HUES6 (cell line): ENCODE measurements around the gene CCDC88C.

ENCODE experiments used
- H3K27ac ChIP-seq: 2 replicates; pipeline ENCODE4 v1.7.0; 2013; ENCODE audit warnings: low read depth, mild to moderate bottlenecking, low read length, inconsistent platforms
- H3K27me3 ChIP-seq: 2 replicates; pipeline ENCODE4 v1.6.1; 2013; ENCODE audit warnings: low read length; ENCODE audit not compliant: control insufficient read depth, insufficient read depth
- H3K36me3 ChIP-seq: 2 replicates; pipeline ENCODE4 v1.6.1; 2013; ENCODE audit warnings: low read length; ENCODE audit not compliant: control insufficient read depth, insufficient read depth
- H3K4me1 ChIP-seq: 2 replicates; pipeline ENCODE4 v1.6.1; 2013; ENCODE audit warnings: low read length; ENCODE audit not compliant: control insufficient read depth, insufficient read depth
- H3K4me3 ChIP-seq: 2 replicates; pipeline ENCODE4 v1.5.1; 2013; ENCODE audit warnings: low read depth, low read length
- H3K9ac ChIP-seq: one replicate; pipeline ENCODE4 v1.6.1; 2013; ENCODE audit warnings: mild to moderate bottlenecking, low read length
- H3K9me3 ChIP-seq: 2 replicates; pipeline ENCODE4 v1.6.1; 2013; ENCODE audit warnings: low read depth, low read length; ENCODE audit not compliant: control insufficient read depth, insufficient read depth

Gene CCDC88C

DNA sequence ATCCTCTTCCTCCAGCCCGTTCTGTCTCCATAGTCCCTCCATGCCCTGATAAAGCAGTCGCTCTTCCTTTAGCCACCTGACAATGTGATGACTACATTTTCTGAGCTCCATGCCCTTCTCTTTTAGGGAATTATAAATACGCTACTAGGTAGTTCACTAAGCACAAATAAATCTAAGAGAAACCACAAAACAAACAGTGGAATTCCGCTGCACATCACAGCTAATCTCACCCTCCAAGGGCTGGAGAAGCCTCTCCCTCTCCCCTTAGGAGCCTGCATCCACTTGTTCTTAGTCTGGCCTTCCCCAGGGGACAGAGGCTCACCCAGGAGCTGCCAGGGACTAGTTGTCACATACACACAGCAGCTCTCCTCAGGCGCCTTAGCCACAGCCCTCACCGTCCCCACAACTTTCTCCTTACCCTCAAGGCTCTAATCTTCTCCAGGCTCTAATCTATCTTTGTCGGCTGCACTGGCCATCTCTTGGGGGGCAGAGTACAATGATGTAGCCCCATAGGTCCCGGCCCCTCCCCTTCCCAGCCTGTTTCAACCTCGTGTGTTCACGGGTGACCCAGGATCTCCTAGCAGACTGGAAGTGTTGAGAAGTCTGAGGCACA lies 117.2 kb downstream of the CCDC88C start:
- H3K4me1 ChIP-seq: peaks cover 14% of the 10 kb centered on the region

GRCh38 chr14:91299121-91300115 lies 118.2 kb downstream of the CCDC88C start:
- no peak overlapping the region for H3K4me3 ChIP-seq
- peaks cover 58% of the 10 kb centered on the region for H3K36me3 ChIP-seq
- H3K27ac ChIP-seq: no peak overlapping the region
- no peaks in the 10 kb centered on the region for H3K9me3 ChIP-seq
- H3K4me1 ChIP-seq: peaks cover 10% of the 10 kb centered on the region
- H3K27me3 ChIP-seq: no peaks in the 10 kb centered on the region
- H3K9ac ChIP-seq: no peak overlapping the region

More for the DNA sequence above, 117.2 kb downstream of the CCDC88C start:
- Histone ChIP-seq H3K9ac (no peak overlapping the region), H3K4me3 (no peak overlapping the region), H3K36me3 (peaks cover 53% of the 10 kb centered on the region), H3K27ac (no peak overlapping the region), H3K27me3 (no peaks in the 10 kb centered on the region), H3K9me3 (no peaks in the 10 kb centered on the region)

GRCh38 chr14:91298576-91298975 lies 119.0 kb downstream of the CCDC88C start:
- H3K4me1 ChIP-seq: peaks cover 5% of the 10 kb centered on the region
- H3K9ac ChIP-seq: no peak overlapping the region
- no peak overlapping the region for H3K4me3 ChIP-seq
- no peaks in the 10 kb centered on the region for H3K9me3 ChIP-seq
- peaks cover 66% of the 10 kb centered on the region for H3K36me3 ChIP-seq
- no peaks in the 10 kb centered on the region for H3K27me3 ChIP-seq
- H3K27ac ChIP-seq: no peak overlapping the region

DNA sequence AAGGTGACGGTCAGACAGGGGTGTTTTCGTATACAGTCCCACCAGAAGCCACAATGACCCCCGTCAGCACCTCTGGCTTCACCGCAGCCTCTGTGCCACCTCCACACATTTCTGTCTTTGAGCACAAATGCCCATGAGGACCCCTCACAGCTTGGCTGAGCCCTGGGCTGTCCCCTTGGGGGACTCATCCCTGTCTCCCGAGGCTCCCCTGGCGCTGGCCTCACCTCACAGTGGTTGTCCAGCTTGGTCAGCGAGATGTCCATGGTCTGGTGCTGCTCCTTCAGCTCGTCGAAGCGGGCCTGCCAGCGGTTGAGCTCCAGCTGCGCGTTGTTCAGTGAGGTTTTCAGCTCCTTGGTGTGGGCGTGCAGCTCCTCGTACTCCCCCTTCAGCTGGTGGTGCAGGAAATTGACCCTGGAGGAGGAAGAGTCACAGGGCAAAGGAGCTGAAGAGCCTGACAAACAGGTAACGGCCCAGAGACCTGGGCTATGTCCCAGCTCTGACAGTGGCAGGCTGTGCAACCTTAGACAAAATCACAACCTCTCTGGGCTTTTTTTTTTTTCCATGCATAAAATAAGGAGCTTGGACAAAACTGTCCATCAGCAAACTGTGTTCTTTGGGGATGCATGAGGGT lies 120.4 kb downstream of the CCDC88C start:
- Histone ChIP-seq H3K9me3 (no peaks in the 10 kb centered on the region), H3K36me3 (peaks cover 74% of the 10 kb centered on the region), H3K27ac (no peak overlapping the region), H3K4me1 (no peaks in the 10 kb centered on the region), H3K4me3 (no peak overlapping the region), H3K9ac (no peak overlapping the region), H3K27me3 (no peaks in the 10 kb centered on the region)

- Histone ChIP-seq H3K27ac (no peak overlapping the region), H3K27me3 (no peaks in the 10 kb centered on the region), H3K36me3 (peaks cover 77% of the 10 kb centered on the region), H3K9ac (no peak overlapping the region), H3K4me3 (no peak overlapping the region), H3K9me3 (no peaks in the 10 kb centered on the region), H3K4me1 (no peaks in the 10 kb centered on the region)
Measured at GRCh38 chr14:91295851-91296796, 121.5 kb downstream of the CCDC88C start.

GRCh38 chr14:91295276-91295845 lies 122.3 kb downstream of the CCDC88C start:
- Histone ChIP-seq H3K9me3 (no peaks in the 10 kb centered on the region), H3K4me1 (no peaks in the 10 kb centered on the region), H3K36me3 (peaks cover 85% of the 10 kb centered on the region), H3K27ac (no peak overlapping the region), H3K27me3 (no peaks in the 10 kb centered on the region), H3K9ac (no peak overlapping the region), H3K4me3 (no peak overlapping the region)

- H3K36me3 ChIP-seq: peaks cover 85% of the 10 kb centered on the region
- no peak overlapping the region for H3K4me3 ChIP-seq
- H3K9me3 ChIP-seq: no peaks in the 10 kb centered on the region
- no peak overlapping the region for H3K27ac ChIP-seq
- no peaks in the 10 kb centered on the region for H3K4me1 ChIP-seq
- no peak overlapping the region for H3K9ac ChIP-seq
- H3K27me3 ChIP-seq: no peaks in the 10 kb centered on the region
Measured at GRCh38 chr14:91294153-91294552, 123.5 kb downstream of the CCDC88C start.

- H3K27me3 ChIP-seq: no peaks in the 10 kb centered on the region
Measured at GRCh38 chr14:91293281-91293680, 124.3 kb downstream of the CCDC88C start.

DNA sequence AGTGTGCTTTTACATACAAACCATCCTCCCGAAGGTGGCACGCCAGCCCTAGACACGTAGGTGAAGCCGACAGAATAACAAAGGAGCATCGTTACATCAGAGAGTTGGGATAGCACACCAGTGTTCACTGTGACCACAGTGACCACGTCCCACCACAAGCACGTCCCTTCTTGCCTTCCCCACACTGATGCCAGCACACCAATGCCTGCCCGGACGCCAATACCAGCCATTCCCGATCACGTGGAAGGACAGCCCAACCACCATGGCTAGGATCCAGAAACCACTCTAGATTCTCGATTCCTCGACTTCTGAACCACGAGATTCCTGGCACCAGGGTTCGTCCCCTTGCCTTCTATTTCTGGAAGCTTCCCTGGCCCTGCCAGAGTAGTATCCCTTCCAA lies 125.1 kb downstream of the CCDC88C start:
- no peak overlapping the region for H3K27ac ChIP-seq
- H3K4me3 ChIP-seq: no peak overlapping the region
- peaks cover 89% of the 10 kb centered on the region for H3K36me3 ChIP-seq
- no peaks in the 10 kb centered on the region for H3K4me1 ChIP-seq
- no peaks in the 10 kb centered on the region for H3K9me3 ChIP-seq
- no peaks in the 10 kb centered on the region for H3K27me3 ChIP-seq
- H3K9ac ChIP-seq: no peak overlapping the region

More at GRCh38 chr14:91293281-91293680, 124.3 kb downstream of the CCDC88C start:
- H3K36me3 ChIP-seq: peaks cover 85% of the 10 kb centered on the region
- H3K9me3 ChIP-seq: no peaks in the 10 kb centered on the region
- no peak overlapping the region for H3K4me3 ChIP-seq
- no peak overlapping the region for H3K9ac ChIP-seq
- no peaks in the 10 kb centered on the region for H3K4me1 ChIP-seq
- H3K27ac ChIP-seq: no peak overlapping the region

- H3K27ac ChIP-seq: no peak overlapping the region
- H3K9ac ChIP-seq: no peak overlapping the region
- H3K36me3 ChIP-seq: peaks cover 85% of the 10 kb centered on the region
- H3K27me3 ChIP-seq: no peaks in the 10 kb centered on the region
- no peak overlapping the region for H3K4me3 ChIP-seq
- no peaks in the 10 kb centered on the region for H3K9me3 ChIP-seq
- H3K4me1 ChIP-seq: no peaks in the 10 kb centered on the region
Measured at GRCh38 chr14:91291786-91292405, 125.7 kb downstream of the CCDC88C start.
